Measurements from ENCODE around the gene DERA.
"Not testable (repeated sequence)": the region's sequence is repeated elsewhere in the genome, so short reads cannot be mapped to it uniquely, and the experiment has no call there.

The DERA gene

DNA sequence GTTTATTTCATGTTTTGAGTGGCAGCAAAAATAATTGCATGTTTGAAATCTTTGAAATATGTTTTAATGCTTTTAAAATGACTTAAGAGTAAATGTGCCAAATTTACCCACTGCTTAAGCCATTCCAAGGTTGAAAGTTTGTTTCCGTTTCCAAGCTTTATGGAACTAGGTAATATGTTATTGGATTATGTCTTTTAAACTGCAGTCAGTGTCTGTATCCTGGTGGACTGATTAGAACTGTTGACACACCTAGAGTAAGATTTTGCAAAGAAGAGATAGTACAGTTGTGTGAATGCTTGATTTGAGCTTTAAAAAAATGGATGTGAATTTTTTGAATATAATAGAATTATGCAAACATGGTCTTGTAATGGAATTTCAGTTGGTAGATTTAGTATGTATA, 135.1 kb downstream of the DERA start:
- TF ChIP-seq, protein P1, sequence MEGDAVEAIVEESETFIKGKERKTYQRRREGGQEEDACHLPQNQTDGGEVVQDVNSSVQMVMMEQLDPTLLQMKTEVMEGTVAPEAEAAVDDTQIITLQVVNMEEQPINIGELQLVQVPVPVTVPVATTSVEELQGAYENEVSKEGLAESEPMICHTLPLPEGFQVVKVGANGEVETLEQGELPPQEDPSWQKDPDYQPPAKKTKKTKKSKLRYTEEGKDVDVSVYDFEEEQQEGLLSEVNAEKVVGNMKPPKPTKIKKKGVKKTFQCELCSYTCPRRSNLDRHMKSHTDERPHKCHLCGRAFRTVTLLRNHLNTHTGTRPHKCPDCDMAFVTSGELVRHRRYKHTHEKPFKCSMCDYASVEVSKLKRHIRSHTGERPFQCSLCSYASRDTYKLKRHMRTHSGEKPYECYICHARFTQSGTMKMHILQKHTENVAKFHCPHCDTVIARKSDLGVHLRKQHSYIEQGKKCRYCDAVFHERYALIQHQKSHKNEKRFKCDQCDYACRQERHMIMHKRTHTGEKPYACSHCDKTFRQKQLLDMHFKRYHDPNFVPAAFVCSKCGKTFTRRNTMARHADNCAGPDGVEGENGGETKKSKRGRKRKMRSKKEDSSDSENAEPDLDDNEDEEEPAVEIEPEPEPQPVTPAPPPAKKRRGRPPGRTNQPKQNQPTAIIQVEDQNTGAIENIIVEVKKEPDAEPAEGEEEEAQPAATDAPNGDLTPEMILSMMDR (IDR thresholded peaks at IDR 0.05; ENCODE audit: insufficient read depth, low read length, missing control alignments), result no peak

DNA sequence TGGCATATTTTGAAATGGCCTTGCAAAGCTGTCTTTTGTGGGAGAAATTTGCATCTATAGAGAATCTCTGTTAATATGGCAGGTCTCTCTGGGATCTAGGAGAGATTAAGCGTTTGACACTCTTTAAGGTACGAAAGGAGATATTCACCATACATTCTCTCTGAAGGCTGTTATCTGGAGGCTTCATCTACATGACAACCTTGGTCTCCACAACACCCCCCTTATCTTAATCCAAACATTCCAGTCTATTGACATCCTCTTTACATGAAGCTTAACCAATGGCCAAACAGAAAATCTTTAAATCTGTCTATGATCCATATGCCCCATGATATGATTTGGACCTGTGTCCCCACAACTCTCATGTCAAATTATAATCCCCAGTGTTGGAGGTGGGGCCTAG, 137.4 kb downstream of the DERA start:
- TF ChIP-seq, protein P1 (IDR thresholded peaks at IDR 0.05; ENCODE audit: insufficient read depth, low read length, missing control alignments), result no peak
- H3K4me3 ChIP-seq (ENCODE audit: low read depth, low read length), result no peak overlapping the region
- POLR2A ChIA-PET, result no interaction called here
- CTCF ChIA-PET, result no interaction called here
- no peak for DNase-seq (ENCODE audit: low read depth, low spot score)

More for the DNA sequence above, 135.1 kb downstream of the DERA start:
- POLR2A ChIA-PET, result no interaction called here
- DNase-seq (ENCODE audit: low read depth, low spot score), result no peak
- CTCF ChIA-PET, result no interaction called here
- no peak overlapping the region for H3K4me3 ChIP-seq (ENCODE audit: low read depth, low read length)

DNA sequence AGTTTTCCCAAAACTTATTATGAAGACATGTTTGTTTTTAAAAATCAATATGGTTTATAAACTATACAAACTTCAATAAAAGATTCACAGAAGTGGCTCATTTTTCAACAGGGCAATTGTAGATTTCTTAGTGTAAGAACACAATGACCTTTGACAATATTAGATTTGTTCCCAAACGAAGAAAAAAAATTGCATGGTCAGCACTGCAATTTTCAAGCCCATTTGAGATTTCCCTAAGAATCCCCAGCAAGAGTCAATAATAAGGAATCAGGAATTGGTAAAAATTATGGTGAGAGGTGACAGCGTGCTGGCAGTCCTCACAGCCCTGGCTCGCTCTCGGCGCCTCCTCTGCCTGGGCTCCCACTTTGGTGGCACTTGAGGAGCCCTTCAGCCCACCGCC, 145.8 kb downstream of the DERA start:
- DNase-seq (ENCODE audit: low read depth, low spot score), result no peak
- no peak overlapping the region for H3K4me3 ChIP-seq (ENCODE audit: low read depth, low read length)
- ChIA-PET CTCF (no interaction called here), POLR2A (no interaction called here)
- TF ChIP-seq, protein P1 (IDR thresholded peaks at IDR 0.05; ENCODE audit: insufficient read depth, low read length, missing control alignments), result no peak

DNA sequence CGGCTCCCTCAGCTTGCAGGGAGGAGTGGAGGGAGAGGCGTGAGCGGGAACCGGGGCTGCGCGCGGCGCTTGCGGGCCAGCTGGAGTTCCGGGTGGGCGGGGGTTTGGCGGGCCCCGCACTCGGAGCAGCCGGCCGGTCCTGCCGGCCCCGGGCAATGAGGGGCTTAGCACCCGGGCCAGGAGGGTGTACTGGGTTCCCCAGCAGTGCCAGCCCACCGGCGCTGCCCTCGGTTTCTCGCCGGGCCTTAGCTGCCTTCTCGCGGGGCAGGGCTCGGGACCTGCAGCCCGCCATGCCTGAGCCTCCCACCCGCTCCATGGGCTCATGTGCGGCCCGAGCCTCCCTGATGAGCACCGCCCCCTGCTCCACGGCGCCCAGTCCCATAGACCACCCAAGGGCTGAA, 146.2 kb downstream of the DERA start:
- POLR2A ChIA-PET; CTCF ChIA-PET; H3K4me3 ChIP-seq (ENCODE audit: low read depth, low read length); DNase-seq (ENCODE audit: low read depth, low spot score): not testable (repeated sequence)

DNA sequence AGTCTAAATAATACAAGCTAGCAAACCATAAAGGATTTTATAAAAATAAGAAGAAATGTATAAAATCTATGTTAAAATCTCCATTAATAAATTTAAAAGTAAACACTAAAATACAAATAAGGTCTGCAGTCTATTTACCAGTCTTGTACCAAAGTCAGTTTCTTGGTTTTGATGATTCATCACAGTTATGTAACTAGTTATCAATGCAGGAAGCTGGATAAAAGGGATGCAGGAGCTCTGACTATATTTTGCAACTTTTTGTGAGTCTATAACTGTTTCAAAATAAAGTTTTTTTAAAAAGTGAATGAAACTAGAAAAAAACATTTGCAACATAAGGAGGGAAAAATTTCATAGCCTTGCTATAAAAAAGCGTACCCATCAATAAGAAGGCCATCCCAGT, 151.5 kb downstream of the DERA start:
- TF ChIP-seq, protein P1 (IDR thresholded peaks at IDR 0.05; ENCODE audit: insufficient read depth, low read length, missing control alignments), result no peak
- CTCF ChIA-PET, result no interaction called here
- DNase-seq (ENCODE audit: low read depth, low spot score), result no peak
- H3K4me3 ChIP-seq (ENCODE audit: low read depth, low read length), result no peak overlapping the region
- POLR2A ChIA-PET, result no interaction called here

DNA sequence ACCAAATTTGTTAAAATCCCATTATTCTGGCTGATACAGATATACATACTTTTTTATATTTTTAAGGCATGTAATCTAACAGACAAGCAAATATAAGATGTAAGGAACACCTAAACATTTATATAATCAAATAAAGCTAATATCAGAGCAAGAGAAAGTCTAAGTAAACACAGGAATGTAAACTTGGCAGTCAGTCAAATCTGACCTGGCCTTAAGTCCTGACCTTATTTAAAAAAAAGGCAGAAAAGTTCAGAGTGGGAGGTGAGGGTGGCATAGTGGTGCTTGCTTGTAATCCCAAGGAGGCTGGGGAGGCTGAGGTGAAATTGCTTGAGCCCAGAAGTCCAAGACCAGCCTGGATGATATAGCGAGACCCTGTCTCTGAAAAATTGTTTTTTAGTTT, 152.6 kb downstream of the DERA start:
- no peak overlapping the region for H3K4me3 ChIP-seq (ENCODE audit: low read depth, low read length)
- ChIA-PET POLR2A (no interaction called here), CTCF (no interaction called here)
- DNase-seq (ENCODE audit: low read depth, low spot score), result no peak
- TF ChIP-seq, protein P1 (IDR thresholded peaks at IDR 0.05; ENCODE audit: insufficient read depth, low read length, missing control alignments), result no peak

DNA sequence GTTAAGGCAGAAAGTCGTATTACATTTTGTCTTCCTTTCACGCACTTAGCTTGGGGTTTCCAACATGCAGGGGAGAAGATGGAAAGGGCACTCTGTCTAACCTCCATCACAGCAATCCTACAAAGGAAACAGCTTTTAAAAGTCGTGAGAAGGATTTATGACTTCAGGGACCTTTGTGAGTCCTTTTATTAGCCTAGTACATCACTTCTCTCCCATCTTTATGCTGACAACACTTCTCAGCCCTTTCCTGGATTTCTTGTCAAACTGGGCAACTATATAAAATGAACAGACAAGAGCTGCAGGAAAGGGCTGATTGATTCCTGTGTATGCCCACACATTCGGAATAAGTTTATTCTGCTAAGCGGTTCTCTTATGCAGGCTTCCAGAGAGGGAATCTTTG, 159.0 kb downstream of the DERA start:
- CTCF ChIA-PET, result no interaction called here
- no peak overlapping the region for H3K4me3 ChIP-seq (ENCODE audit: low read depth, low read length)
- TF ChIP-seq, protein P1 (IDR thresholded peaks at IDR 0.05; ENCODE audit: insufficient read depth, low read length, missing control alignments), result no peak
- POLR2A ChIA-PET, result no interaction called here
- DNase-seq (ENCODE audit: low read depth, low spot score), result no peak

All from AG04449 (cell line).